ENCODE results near the gene CCDC149. TPM values are rescaled to one million over a fixed set of nuclear protein-coding genes. Genes with fewer than 3 reads are reported as not detected.

The CCDC149 gene
- total RNA-seq, 1 experiment from 2014 or later, result 9.8 TPM

GRCh38 chr4:24896977-24897376, 15.9 kb downstream of the CCDC149 start:
- ChIA-PET POLR2A (ENCODE audit: unreplicated experiment) (no interaction called here), CTCF (no interaction called here)
- intact Hi-C loops (cut with micrococcal nuclease; ENCODE audit: unreplicated experiment), result no loop called here
- no peaks in the 10 kb centered on the region for H3F3A ChIP-seq (ENCODE audit: insufficient read depth, low read depth)
- H3K27me3 ChIP-seq (ENCODE audit: insufficient read depth, low read depth), result no peaks in the 10 kb centered on the region
- no peaks in the 10 kb centered on the region for H3K9me2 ChIP-seq (ENCODE audit: insufficient read depth)
- H3K4me3 ChIP-seq, result no peak overlapping the region
- no peak overlapping the region for H3K4me2 ChIP-seq
- 0 out of 2 replicates have a peak, but pooled peaks cover 5% of the 10 kb centered on the region for H3K36me3 ChIP-seq (ENCODE audit: low read depth)
- no peaks in the 10 kb centered on the region for H4K20me1 ChIP-seq (ENCODE audit: insufficient read depth)
- no peaks in the 10 kb centered on the region for H3K9me3 ChIP-seq (ENCODE audit: insufficient read depth, low read depth)
- H3K79me2 ChIP-seq (ENCODE audit: low read depth), result no peaks in the 10 kb centered on the region
- TF ChIP-seq EZH2 (IDR thresholded peaks at IDR 0.05; ENCODE audit: low read depth), result no peak
- no peak for TF ChIP-seq CTCF (conservative IDR thresholded peaks at IDR 0.05)
- H2AFZ ChIP-seq, result no peak overlapping the region
- DNase-seq, result no peak
- BruUV-seq (replicated peaks), result no TSS peak
- no peak overlapping the region for H3K27ac ChIP-seq
- no peaks in the 10 kb centered on the region for H3K4me1 ChIP-seq (replicated peaks; ENCODE audit: insufficient read depth)

DNA sequence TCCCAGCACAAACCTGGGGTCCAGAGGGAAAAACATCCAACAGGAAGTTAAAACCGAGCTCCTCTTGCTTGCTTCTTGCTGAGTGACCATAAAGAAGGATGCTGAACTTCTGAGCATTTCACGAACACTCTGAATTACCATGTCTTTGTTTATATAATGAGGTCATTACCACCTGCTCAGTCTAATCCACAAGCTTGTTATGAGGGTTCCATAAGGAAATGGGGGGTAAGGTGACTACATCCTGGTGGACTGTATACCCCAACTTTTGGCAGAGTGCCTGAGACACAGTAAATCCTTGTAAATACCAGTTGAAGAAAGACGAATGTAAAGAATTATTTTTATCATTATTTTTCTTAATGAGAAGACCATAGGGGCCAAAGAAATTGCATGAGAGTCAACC, 16.8 kb downstream of the CCDC149 start:
- BruUV-seq (replicated peaks), result no TSS peak
- no peak for TF ChIP-seq EZH2 (IDR thresholded peaks at IDR 0.05; ENCODE audit: low read depth)
- TF ChIP-seq CTCF (conservative IDR thresholded peaks at IDR 0.05), result no peak
- Histone ChIP-seq H3K36me3 (ENCODE audit: low read depth) (0 out of 2 replicates have a peak, but pooled peaks cover 5% of the 10 kb centered on the region), H3K27ac (no peak overlapping the region), H3K4me2 (no peak overlapping the region), H3K4me1 (replicated peaks; ENCODE audit: insufficient read depth) (no peaks in the 10 kb centered on the region), H3K9me3 (ENCODE audit: insufficient read depth, low read depth) (no peaks in the 10 kb centered on the region), H3K27me3 (ENCODE audit: insufficient read depth, low read depth) (no peaks in the 10 kb centered on the region), H3K4me3 (no peak overlapping the region), H4K20me1 (ENCODE audit: insufficient read depth) (no peaks in the 10 kb centered on the region), H3K79me2 (ENCODE audit: low read depth) (no peaks in the 10 kb centered on the region), H3F3A (ENCODE audit: insufficient read depth, low read depth) (no peaks in the 10 kb centered on the region), H2AFZ (no peak overlapping the region), H3K9me2 (ENCODE audit: insufficient read depth) (no peaks in the 10 kb centered on the region)
- ChIA-PET CTCF (interaction anchor here (0.7 kb wide), 1 partner anchor 14 kb away, joined by 17 read pairs; no protein-coding TSS in a partner anchor), POLR2A (ENCODE audit: unreplicated experiment) (no interaction called here)
- intact Hi-C loops (cut with micrococcal nuclease; ENCODE audit: unreplicated experiment), result no loop called here
- DNase-seq, result no peak

GRCh38 chr4:24895461-24895860, 17.4 kb downstream of the CCDC149 start:
- no peak overlapping the region for H3K4me3 ChIP-seq
- 0 out of 2 replicates have a peak, but pooled peaks cover 5% of the 10 kb centered on the region for H3K36me3 ChIP-seq (ENCODE audit: low read depth)
- no peaks in the 10 kb centered on the region for H4K20me1 ChIP-seq (ENCODE audit: insufficient read depth)
- ChIA-PET CTCF (no interaction called here), POLR2A (ENCODE audit: unreplicated experiment) (no interaction called here)
- BruUV-seq (replicated peaks), result no TSS peak
- H3K4me1 ChIP-seq (replicated peaks; ENCODE audit: insufficient read depth), result no peaks in the 10 kb centered on the region
- H3F3A ChIP-seq (ENCODE audit: insufficient read depth, low read depth), result no peaks in the 10 kb centered on the region
- no peaks in the 10 kb centered on the region for H3K27me3 ChIP-seq (ENCODE audit: insufficient read depth, low read depth)
- no peaks in the 10 kb centered on the region for H3K9me3 ChIP-seq (ENCODE audit: insufficient read depth, low read depth)
- no peak overlapping the region for H3K27ac ChIP-seq
- no peaks in the 10 kb centered on the region for H3K79me2 ChIP-seq (ENCODE audit: low read depth)
- H3K4me2 ChIP-seq, result no peak overlapping the region
- TF ChIP-seq EZH2 (IDR thresholded peaks at IDR 0.05; ENCODE audit: low read depth), result no peak
- no peak for TF ChIP-seq CTCF (conservative IDR thresholded peaks at IDR 0.05)
- no peak overlapping the region for H2AFZ ChIP-seq
- intact Hi-C loops (cut with micrococcal nuclease; ENCODE audit: unreplicated experiment), result no loop called here
- no peak for DNase-seq
- no peaks in the 10 kb centered on the region for H3K9me2 ChIP-seq (ENCODE audit: insufficient read depth)

Measured in PC-9 (cell line).